Activated CD4-positive, alpha-beta T cell treated with anti-CD3 and anti-CD28 coated beads, Interleukin-2, amount 50 U/mL, for 48 hours (primary cell): ENCODE data around the gene PDE1A.

ENCODE experiments used
- DNase-seq, 2 experiments: peaks; one replicate each; pipeline ENCODE4 v3.0.0-alpha.2; 2020

PDE1A gene

GRCh38 chr2:182186132-182186735 is 240.6 kb downstream of the PDE1A start:
- no peak for DNase-seq

- DNase-seq, result no peak
Measured at GRCh38 chr2:182182436-182182835, 244.4 kb downstream of the PDE1A start.

GRCh38 chr2:182181381-182181780 is 245.5 kb downstream of the PDE1A start:
- no peak for DNase-seq

- DNase-seq, result no peak
Measured at GRCh38 chr2:182179176-182179575, 247.7 kb downstream of the PDE1A start.

- DNase-seq, result no peak
Measured at GRCh38 chr2:182173944-182174622, 252.8 kb downstream of the PDE1A start.

- DNase-seq, result no peak
Measured at GRCh38 chr2:182170341-182170740, 256.5 kb downstream of the PDE1A start.

- DNase-seq, result no peak
Measured at GRCh38 chr2:182167882-182168281, 259.0 kb downstream of the PDE1A start.

- DNase-seq, result no peak
Measured at GRCh38 chr2:182166841-182167240, 260.0 kb downstream of the PDE1A start.

- DNase-seq, result no peak
Measured at GRCh38 chr2:182166406-182166805, 260.4 kb downstream of the PDE1A start.

- DNase-seq, result no peak
Measured at GRCh38 chr2:182165202-182165601, 261.6 kb downstream of the PDE1A start.

- DNase-seq, result no peak
Measured at GRCh38 chr2:182164686-182165085, 262.1 kb downstream of the PDE1A start.

GRCh38 chr2:182163878-182164277 is 263.0 kb downstream of the PDE1A start:
- no peak for DNase-seq

- DNase-seq, result no peak
Measured at GRCh38 chr2:182148344-182148743, 278.5 kb downstream of the PDE1A start.

GRCh38 chr2:182144776-182145165 is 282.1 kb downstream of the PDE1A start:
- DNase-seq, result no peak

- no peak for DNase-seq
Measured at GRCh38 chr2:182144041-182144775, 282.6 kb downstream of the PDE1A start.

- DNase-seq, result no peak
Measured at GRCh38 chr2:182142062-182142461, 284.8 kb downstream of the PDE1A start.

GRCh38 chr2:182134201-182134600 is 292.6 kb downstream of the PDE1A start:
- DNase-seq, result no peak

GRCh38 chr2:182133195-182133891 is 293.5 kb downstream of the PDE1A start:
- no peak for DNase-seq

- no peak for DNase-seq
Measured at GRCh38 chr2:182132605-182133004, 294.2 kb downstream of the PDE1A start.

GRCh38 chr2:182128821-182129707 is 297.8 kb downstream of the PDE1A start:
- no peak for DNase-seq

GRCh38 chr2:182117196-182117595 is 309.6 kb downstream of the PDE1A start:
- no peak for DNase-seq

- no peak for DNase-seq
Measured at GRCh38 chr2:182116774-182117173, 310.1 kb downstream of the PDE1A start.
